Limb (tissue), 2 donors: ENCODE measurements around the gene NAP1L1.
"Not testable (repeated sequence)": the region's sequence is repeated elsewhere in the genome, so short reads cannot be mapped to it uniquely, and the experiment has no call there.

Experiments
- DNase-seq, 2 donors: peaks; one replicate each; pipeline ENCODE4 v3.0.0-alpha.2; 2016; ENCODE audit errors: extremely low spot score in 2 of 2

The NAP1L1 gene

GRCh38 chr12:75991753-75992152 is 92.7 kb downstream of the NAP1L1 start:
- DNase-seq = no peak

GRCh38 chr12:75990189-75990912 is 94.1 kb downstream of the NAP1L1 start:
- DNase-seq = no peak

- DNase-seq = not testable (repeated sequence)
Measured at GRCh38 chr12:75987709-75988108, 96.8 kb downstream of the NAP1L1 start.
